Spleen (tissue), 7 donors: ENCODE data around the gene SMIM23.

ENCODE experiments used
- CTCF ChIP-seq, 11 experiments: fragments of 200-600 bp in 7 of 11; fragments of 450-650 bp in 4 of 11; sonication (generic) in 4 of 11; IDR thresholded peaks in 8 of 11; conservative IDR thresholded peaks in 3 of 11; 1 replicate in 7 of 11; 2 replicates in 4 of 11; pipeline versions ENCODE4 v1.4.0 to v1.8.0; 2016 to 2021; ENCODE audit warnings: antibody characterized with exemption in 11 of 11, inconsistent platforms in 4 of 11, mild to moderate bottlenecking in 1 of 11
- POLR2A ChIP-seq, 3 donors: fragments of 450-650 bp; IDR thresholded peaks; one replicate each; pipeline ENCODE4 v1.5.1; 2017; ENCODE audit warnings: antibody characterized with exemption in 3 of 3, mild to moderate bottlenecking in 1 of 3
- POLR2AphosphoS5 ChIP-seq, 3 donors: sonication (generic); formaldehyde crosslinking; IDR thresholded peaks; one replicate each; pipeline ENCODE4 v1.5.1; 2017; ENCODE audit warnings: antibody characterized with exemption in 3 of 3
- donor health status: DM: no; HTN: no; CAD: no; lungs with moderate emphysema.
- donor health status: DM: no; HTN: no; CAD: no.
- donor health status: DM: no; HTN: no; CAD: no.

- TF ChIP-seq POLR2AphosphoS5 (IDR thresholded peaks at IDR 0.05): no peak
- TF ChIP-seq CTCF (IDR thresholded peaks at IDR 0.05 in 8 of 11, conservative IDR thresholded peaks at IDR 0.05 in 3 of 11): no peak
- no peak for TF ChIP-seq POLR2A (IDR thresholded peaks at IDR 0.05)
Observed at GRCh38 chr5:171776213-171776612, 9.4 kb upstream of the SMIM23 start.
